GM13977 (cell line): ENCODE results near the gene WNK2.
"Not testable (repeated sequence)": the region's sequence is repeated elsewhere in the genome, so short reads cannot be mapped to it uniquely, and the experiment has no call there.

ENCODE experiments used
- DNase-seq: peaks from one replicate; pipeline ENCODE4 v3.0.0; 2012; ENCODE audit warnings: low spot score
- in situ Hi-C: fragments of 300-500 bp; cut with MboI; formaldehyde crosslinking; loops from one replicate; pipeline ENCODE4 v1.12.0; 2022; ENCODE audit warnings: low sequenced_read_pairs, low pct_unique_long_range_greater_than_20kb, mixed read lengths, inconsistent platforms; ENCODE audit not compliant: unreplicated experiment
- TF ChIP-seq, protein P1 (sequence below): IDR thresholded peaks from 2 replicates; pipeline ENCODE4 v1.5.1; 2012; ENCODE audit warnings: mild to moderate bottlenecking, control low read depth; ENCODE audit not compliant: insufficient read depth; ENCODE audit errors: extremely low read depth, missing control alignments

Gene WNK2

DNA sequence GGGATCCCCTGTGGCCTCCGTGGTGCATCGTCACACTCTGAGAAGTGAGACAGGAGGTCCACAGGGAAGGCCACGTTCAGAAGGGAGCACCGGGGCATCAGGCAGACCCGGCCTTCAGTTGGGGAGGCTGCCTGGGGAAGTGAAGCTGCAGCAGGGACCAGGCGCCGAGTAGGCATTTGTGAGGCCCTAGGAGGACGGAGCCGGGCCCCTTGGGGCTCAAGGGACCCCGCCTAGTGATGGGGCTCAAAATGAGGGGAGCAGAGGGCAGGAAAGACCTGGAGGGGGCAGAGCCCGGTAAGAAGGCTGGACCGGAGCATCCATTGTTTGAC is 182.1 kb downstream of the WNK2 start:
- DNase-seq: no peak
- TF ChIP-seq, protein P1, sequence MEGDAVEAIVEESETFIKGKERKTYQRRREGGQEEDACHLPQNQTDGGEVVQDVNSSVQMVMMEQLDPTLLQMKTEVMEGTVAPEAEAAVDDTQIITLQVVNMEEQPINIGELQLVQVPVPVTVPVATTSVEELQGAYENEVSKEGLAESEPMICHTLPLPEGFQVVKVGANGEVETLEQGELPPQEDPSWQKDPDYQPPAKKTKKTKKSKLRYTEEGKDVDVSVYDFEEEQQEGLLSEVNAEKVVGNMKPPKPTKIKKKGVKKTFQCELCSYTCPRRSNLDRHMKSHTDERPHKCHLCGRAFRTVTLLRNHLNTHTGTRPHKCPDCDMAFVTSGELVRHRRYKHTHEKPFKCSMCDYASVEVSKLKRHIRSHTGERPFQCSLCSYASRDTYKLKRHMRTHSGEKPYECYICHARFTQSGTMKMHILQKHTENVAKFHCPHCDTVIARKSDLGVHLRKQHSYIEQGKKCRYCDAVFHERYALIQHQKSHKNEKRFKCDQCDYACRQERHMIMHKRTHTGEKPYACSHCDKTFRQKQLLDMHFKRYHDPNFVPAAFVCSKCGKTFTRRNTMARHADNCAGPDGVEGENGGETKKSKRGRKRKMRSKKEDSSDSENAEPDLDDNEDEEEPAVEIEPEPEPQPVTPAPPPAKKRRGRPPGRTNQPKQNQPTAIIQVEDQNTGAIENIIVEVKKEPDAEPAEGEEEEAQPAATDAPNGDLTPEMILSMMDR: no peak
- in situ Hi-C loops: no loop called here

DNA sequence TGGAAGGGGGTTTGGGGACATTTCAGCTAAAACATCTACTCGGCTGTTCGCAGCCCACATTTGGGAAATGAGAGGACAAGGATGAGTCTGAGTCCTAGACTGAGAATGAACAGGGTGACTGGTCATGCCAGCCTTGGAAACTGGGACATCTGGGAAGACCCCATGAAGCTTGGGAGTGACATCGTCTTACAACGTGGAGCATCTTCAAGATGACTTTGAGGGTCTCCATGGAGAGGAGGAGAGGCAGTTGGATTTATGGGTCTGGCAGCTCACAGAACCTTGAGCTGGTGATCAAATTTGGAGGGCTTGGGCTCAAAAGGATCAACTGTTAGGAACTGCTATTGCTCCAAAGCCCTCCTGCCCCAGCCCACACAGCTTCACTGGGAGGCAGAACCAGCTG is 182.5 kb downstream of the WNK2 start:
- DNase-seq, in situ Hi-C loops: not testable (repeated sequence)

DNA sequence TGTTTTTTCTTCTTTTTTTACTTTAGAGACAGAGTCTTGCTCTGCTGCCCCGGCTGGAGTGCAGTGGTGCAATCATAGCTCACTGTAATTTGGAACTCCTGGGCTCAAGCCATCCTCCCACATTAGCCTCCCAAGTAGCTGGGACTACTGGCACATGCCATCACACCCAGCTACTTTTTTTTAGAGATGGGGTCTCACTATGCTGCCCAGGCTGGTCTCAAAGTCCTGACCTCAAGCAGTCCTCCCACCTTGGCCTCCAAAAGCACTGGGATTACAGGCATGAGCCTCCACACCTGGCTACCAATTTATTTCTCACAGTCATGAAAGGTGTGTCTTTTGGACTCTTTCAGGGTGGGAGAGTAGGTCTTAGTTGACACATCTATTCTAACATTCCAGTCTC is 184.5 kb downstream of the WNK2 start:
- in situ Hi-C loops: no loop called here
- TF ChIP-seq, protein P1: no peak
- no peak for DNase-seq

DNA sequence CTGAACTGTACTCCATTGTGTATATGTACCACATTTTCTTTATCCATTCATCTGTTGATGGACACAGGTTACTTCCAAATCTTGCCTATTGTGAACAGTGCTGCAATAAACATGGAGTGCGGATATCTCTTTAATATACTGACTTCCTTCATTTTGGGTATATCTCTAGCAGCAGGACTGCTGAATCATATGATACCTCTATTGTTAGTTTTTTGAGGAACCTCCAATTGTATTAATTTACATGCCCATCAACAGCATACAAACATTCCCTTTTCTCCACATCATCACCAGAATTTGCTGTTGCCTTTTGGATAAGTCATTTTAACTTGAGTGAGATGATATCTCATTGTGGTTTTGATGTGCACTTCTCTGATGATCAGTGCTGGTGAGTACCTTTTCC is 185.7 kb downstream of the WNK2 start:
- no peak for DNase-seq
- in situ Hi-C loops: no loop called here
- TF ChIP-seq, protein P1: no peak
